HG02885 (cell line): ENCODE data around the gene TBL1X.
A peak's percentile ranks its signal among the peaks of the same experiment; 100 is the strongest.
"Not testable (repeated sequence)": the region's sequence is repeated elsewhere in the genome, so short reads cannot be mapped to it uniquely, and the experiment has no call there.

Experiments used
- ATAC-seq: cut with Tn5 transposase; IDR thresholded peaks from one replicate; pipeline ENCODE4 v1.9.1; 2021; ENCODE audit warnings: mild to moderate bottlenecking; ENCODE audit not compliant: unreplicated experiment, poor library complexity

Gene TBL1X

DNA sequence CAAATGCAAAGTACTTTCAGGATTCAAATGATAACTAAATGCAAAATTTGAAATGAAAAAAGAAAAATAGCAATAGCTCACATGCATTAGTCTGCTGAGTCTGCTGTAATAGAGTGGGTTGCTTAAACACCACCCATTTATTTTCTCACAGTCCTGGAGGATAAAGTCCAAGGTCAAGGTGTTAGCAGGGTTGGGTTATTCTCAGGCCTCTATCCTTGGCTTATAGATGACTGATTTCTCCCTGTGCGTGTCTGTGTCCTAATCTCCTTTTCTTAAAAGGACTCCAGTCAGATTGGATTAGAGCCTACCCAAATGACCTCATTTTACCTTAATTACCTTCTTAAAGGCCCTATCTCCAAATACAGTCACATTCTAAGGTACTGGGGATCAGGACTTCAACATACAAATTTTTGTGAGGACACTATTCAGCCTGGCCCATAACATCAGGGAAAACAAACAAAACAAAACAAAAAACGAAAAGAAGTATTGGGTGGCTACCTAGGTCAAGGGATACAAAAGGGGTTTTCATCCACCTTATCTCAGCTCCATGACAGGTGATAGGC is 6.3 kb upstream of the TBL1X start:
- no peak for ATAC-seq

DNA sequence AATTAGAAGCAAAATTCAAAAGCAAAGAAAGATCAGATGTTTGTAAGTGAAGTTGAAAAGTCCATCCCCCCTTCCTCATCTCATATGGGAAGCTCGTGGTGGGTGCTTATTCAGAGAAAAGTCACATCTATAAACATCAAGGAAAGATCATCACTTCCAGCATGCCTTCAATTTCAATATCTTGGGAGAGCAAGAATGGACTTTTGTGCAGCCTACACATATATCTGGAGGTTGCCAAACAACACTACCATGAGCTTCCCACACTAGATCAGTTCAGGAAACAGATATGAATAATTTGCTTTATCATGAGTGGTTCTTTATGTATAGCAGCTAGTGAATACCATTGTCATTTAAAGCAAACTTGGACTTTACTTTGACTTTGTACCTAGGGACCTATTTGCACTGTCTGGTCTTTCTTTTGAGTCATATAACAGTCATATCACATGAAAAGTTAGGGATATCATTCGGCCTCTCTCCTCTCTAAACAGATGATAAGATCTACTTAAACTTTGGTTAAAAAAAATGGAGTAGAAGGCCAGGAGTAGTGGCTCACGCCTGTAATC is 5.6 kb upstream of the TBL1X start:
- no peak for ATAC-seq

DNA sequence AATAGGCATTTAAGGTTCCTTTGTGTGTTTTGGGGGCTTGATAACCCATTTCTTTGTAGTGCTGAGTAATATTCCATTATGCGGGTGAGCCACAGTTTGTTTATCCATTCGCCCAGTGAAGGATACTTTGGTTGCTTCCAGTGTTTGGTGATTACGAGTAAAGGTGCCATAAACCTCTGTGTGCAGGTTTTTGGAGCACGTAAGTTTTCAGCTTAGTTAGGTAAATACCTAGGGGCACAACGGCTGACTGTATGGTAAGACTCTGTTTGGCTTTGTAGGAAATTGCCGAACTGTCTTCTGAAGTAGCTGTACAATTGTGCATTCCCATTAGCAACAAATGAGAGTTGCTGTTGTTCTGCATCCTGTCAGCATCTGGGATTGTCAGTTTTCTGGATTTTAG is 3.8 kb upstream of the TBL1X start:
- ATAC-seq: no peak

DNA sequence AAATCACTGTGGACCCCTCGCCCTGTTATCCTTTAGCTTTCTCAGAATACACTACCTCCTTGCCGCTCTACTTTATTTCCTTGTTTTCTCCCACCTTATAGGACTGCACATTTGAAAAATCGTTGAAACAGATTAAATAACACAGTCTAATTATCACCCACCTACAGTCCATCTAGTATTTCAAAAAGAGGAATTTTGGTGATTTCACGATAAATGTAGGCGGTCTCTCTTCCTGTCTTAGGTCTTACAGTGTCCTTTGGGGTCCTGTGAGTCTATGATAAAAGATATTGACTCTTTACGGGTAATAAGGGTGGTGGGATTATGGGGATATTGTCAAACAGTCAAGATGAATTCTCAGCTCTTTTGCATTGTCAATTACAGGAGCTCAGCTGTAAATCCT is 2.4 kb upstream of the TBL1X start:
- ATAC-seq: no peak

DNA sequence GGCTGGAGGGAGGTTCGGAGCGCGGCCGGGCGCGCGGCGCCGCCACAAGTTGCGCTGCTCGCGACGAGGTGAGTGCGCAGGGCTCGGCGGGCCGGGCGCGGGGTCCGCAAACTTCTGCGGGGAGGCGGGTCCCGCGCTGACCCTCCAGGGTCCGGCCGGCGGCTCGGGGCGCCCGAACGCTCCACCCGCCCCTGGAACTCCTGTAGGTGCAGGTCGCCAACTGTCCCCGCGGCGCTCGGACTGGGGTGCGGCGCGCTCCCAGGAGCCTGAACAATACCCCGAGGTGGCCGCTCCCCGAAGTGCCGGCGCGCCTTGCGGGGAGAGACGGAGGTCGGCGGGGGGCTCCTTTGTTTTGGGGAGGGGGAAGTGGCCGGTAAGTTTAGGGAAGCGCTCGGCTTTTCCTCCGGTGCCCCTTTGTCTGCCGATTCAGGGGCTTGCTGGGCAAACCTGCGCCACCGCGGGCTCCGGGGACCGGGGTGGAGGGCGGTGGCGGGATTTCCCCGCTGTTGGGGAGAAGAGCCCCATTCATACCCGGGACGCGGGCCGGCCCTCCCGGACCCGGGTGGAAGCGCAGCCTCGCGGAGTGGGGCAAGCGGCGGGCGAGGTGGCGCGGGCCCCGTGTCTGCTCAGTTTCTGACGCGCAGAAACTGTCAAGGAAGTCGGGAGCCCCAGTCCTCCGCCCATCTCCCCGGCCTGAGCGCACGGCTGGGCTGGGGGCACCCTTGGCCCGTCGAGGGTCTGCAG is 694 bp downstream of the TBL1X start:
- peak; percentile 25 for ATAC-seq

DNA sequence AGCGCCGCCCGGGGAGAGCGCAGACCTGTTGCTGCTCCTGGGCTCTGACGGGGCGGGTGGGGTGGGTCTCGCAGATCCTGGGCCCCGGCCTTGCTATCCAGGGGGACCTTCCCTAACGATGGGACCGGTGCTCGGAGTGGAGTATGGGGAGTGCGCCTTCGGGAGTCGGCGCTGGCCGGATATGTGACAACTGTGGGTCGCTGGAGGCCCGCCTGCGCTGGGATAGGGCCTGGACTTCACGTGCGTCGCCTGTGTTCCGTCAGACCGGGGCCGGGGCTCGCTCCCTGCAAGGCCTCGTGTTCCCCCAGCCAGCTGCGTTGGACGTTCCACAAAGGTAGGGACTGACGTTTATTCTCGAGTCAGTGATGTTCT is 1.3 kb downstream of the TBL1X start:
- ATAC-seq: no peak

DNA sequence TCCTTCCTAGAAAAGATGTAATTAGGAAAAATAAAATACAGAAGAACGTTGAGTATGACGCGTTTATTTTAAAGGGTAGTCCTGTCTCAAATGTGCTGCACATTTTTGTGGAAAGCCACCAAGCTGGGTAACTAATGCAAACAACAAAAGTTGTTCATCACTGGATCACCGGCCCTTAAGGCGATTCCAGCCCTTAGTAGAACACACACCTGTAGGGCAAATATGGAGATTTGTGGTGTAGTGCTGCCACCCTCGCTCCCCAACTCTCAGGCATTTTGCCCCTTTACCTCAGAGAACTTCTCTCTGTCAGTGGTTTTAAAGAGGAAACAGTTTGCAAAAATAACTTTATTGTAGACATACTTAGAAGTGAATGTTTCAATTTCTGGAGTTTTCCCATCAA is 1.9 kb downstream of the TBL1X start:
- ATAC-seq: no peak

DNA sequence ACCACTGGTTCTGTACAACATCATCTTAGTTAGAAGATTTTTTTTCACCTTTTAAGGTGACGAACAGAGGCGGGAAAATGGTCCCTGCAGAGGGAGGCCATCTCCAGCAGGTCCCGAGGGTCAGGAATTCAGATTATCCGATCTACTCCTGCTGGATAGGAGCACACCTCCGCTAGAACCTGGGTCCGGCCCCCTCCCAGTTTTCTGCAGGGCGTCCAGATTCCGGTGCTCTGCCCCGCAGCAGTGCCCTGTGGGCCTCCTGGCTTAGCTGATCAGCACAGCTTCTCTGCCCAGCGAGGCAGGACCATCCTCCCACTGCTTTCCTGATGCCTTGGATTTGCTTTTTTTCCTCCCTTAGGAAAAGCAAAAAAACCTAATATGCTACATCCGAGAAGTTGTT is 2.3 kb downstream of the TBL1X start:
- no peak for ATAC-seq

DNA sequence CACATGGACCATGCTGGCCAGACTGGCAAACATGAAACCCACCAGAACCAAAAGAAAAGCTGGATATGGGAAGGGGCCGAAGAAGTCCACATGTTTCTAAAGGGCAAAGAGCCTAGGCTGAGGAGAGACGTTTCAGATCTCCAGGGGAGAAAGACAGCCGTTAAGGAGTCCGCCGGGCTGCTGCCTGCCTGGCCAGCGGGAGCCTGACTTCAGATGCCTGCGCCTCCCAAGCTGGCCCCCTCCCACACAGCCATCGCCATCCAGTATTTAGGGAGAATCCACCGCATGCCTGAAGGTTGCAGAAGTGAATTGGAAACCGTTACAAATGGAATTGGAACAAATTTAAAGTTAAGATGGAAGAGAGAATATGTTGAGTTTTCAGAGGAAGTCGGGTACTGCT is 2.9 kb downstream of the TBL1X start:
- ATAC-seq: no peak

DNA sequence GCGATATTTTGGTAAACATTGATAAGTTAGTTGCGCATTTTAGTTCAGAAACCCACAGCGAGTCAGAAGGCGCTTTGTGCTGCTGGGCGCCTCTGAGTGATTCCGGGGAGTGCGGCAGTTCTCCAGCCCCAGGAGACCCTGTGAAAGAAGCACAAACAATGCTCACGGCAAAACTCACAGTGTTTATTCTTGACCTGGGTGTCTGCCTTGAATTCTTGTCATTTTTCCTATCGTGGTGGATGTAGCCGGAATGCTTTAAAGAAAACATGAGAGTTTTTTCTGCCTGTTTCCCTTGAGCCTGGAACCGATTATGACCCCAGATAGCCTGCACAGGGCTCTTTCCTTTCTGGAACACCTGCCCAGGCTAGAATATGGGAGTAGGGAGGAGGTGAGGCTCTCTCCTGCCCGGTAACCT is 6.7 kb downstream of the TBL1X start:
- no peak for ATAC-seq

DNA sequence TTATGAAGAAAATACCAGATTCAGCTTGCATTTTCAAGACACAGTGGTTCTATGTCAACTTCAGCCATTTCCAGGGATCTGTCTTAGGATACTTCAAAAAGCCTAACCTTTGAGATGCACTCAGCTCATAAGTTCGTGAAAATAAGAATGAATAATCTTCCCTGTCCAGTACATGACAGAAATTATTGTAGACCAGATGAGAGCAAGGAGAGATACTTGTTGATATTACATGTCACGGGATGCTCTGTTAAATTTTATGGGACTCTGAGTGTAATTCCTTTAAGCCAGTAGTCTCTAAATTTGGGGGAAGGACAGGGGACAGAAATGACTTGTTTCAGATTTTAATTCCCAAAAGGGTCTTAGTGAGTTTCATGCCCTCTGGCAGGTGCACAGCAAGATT is 8.8 kb downstream of the TBL1X start:
- ATAC-seq: no peak

DNA sequence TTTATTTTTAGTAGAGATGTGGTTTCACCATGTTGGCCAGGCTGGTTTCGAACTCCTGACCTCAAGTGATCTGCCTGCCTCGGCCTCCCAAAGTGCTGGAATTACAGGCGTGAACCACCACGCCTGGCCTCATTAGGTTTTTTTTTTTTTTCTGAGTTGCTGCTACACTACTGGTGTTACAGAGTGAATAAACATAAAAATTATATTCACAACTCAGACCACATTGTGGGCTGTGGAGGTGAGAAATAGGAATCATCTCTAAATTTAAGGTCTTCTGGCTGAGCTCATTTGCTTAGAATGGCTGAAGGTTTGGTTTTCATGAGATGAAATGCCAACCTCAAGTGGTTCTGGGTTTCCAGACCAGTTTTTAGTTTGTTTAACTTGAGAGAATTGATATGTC is 10.6 kb downstream of the TBL1X start:
- not testable (repeated sequence) for ATAC-seq

DNA sequence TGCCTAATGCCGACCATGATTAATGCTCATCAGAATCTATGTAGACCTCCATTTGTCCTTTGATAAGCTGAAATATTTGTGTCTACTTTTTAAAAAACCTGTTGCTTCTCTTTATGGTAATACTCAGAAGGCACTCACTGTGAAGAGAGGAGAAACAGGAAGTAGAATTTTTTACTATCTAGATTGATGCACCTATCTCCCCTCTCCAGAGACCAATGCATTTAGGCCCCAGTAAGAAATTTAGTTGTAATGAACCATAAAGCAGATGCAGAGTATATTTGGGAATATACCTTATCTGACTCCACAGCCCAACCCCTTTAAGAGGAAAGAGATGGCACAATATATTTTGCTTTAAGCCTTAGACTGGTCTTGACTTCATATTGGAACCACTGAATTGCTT is 11.1 kb downstream of the TBL1X start:
- ATAC-seq: peak; percentile 68

DNA sequence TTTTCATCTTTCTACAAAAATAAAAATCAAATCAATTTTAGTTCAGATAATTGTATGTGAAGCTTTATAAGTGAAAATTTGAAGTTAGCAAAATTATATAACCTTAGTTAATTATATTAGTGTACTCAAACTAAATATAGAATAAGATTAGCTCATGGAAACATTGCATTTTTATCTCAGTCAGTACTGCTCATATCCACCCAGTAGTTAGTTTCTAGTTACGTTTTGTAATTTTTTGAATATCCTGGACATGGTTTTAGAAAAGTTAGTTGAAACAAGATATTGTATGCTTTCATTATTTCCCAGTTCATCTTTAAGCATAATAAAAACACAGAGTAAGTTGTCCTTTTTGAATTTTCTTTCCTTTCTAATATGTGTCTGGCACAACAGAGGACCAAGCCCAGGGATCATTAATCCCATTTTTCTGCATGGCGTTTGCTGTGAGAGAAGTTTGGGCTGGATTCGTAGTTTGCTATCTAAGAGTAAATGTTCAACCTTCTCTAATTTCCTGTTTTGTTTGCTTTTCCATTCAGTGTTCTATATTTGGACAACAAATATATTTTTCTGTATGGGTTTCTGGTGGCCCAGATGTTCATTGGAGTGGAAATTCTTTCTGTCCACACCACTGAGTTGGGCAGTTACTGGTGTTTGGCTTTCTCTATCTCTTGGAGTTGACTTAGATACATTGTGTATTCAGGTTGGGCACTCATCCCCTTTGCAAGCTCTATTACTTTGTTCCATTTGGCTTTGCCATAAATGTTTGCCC is 12.1 kb downstream of the TBL1X start:
- ATAC-seq: no peak

DNA sequence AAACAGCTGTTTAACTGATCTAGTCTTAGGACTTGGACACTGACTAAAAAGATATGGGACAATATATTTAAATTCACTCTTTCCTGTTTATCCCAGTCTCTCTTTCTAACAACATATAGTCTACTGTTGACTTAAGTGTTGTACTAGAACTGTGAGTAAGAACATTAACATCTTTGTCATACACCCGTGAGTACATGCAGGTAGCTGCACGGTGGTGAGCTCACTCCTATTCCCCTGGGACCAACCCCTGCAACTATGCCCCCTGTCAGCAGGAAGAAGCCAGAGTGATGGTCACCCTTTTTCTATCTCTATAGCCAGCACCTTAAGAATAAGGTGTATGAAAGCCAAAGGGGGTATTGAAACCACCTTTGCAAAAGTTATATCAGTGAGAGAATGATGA is 17.6 kb downstream of the TBL1X start:
- ATAC-seq: no peak

DNA sequence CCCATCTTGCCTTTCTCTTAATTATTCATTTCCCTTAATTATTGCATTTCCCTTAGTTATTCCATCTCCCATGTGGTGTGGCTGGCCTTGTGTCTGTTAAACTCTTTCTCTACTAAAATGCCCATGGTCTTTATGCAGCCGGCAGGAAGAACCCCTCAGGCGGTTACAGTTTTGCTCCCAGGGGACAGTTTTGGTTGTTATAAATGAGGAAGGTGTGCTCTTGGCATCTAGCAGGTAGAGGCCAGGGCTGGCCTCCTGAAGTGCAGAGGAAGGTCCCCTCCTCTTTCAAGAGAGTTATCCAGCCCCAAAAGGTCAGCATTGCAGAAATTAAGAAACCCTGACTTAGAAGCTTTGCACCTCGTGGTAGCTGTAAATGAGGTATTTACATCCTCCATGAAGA is 18.0 kb downstream of the TBL1X start:
- ATAC-seq: no peak

DNA sequence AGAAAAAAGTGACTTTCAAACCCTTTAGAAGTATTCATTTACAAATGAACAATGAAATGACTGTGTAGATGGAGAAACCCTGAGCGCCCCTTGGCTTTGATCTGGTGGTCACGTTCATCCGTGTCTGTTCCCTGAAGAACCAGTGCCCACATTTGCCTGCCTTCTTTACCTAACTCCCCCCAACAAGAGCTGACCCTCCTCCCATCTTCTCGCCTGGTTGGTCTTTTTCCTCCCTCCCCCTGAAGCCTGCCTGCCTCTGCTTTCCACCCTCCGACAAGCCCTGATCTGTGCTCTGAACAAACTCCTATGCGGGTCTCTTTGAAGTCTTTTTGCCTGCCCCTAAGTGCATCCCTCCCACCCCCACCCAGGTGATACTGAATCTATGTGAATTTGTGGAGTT is 18.5 kb downstream of the TBL1X start:
- ATAC-seq: no peak

DNA sequence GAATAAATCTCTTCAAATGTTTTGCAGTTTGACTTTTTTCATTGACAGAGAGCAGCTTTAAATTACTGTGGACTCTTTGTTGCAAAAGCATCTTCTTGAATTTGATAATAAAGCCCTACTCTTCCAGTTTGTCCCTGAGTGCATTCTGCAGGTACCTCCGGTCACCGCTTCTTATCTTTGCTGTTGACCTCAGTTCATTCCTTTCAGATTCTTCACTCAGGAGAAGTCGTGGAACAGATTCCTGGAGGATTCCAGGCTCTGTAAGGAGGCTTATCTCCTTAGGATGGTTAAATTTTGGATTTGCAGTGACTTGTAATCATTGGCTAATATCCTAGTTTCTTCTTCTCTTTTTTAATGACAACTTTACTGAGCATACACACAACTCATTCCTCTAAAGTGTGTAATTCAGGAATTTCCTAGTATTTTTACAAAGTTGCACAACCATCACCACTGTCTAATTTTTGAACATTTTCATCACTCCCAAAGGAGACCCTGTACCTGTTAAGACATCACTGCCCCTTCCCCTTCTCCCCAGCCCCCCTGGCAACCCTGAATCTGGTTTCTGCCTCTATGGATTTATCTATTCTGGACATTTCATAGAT is 22.0 kb downstream of the TBL1X start:
- ATAC-seq: no peak

DNA sequence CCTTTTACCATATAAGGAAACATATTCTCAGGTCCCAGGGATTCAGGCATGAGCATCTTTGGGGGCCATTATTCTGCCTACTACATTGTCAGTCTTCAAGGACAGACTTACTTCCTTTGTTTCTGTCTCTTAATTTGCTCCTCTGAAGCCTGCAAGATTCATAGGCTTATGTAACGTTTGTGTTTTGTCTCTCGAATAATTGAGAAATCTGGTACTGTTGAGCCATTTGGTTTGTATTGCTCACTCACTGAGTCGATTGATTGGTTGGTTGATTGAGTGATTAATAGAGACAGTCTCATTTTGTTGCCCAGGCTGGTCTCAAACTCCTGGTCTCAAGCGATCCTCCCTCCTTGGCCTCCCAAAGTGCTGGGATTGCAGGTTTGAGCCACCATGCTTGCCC is 23.7 kb downstream of the TBL1X start:
- no peak for ATAC-seq

DNA sequence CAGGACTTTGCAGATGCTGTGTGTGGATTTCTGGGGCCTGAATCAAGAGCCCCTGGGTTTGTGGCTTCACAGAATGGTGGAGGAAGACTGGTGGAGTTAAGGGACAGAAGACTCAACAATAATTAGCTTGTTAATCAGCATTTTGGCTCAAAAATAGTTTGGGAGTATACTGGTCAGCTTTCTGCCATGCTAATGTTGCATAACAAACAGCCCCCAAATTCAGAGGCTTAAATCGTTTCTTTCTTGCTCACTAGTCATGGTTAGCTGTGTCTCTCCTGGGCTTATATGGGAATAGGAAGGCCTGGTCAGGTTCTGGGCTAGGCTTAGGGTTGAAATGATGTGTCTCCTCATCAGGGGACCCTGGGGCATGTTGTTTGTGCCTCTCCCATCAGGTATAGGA is 24.4 kb downstream of the TBL1X start:
- no peak for ATAC-seq

DNA sequence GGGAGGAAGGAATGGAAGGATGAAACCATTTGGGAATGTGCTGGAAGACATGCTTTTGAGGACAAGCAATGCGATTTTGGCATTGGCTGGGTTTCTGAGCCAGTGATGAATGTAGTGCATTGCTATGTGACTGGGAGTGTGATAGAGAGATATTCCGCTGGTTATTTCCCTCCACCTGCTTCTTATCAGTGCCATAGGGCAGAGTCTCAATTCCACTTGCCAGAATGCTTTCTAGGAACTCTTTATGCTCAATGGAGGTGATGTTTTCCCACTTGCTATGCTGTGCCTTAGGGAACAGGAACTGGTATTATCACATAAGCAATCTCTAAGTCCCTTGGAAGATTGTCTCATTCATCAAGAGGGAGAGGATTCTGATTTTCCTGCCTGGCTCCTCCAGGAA is 28.0 kb downstream of the TBL1X start:
- no peak for ATAC-seq
